Epithelial cell of proximal tubule (primary cell): ENCODE measurements around the gene TUSC2. TPM values are rescaled to one million over a fixed set of nuclear protein-coding genes. Genes with fewer than 3 reads are reported as not detected.

Experiments
- DNase-seq: peaks from one replicate; pipeline ENCODE4 v3.0.0-alpha.2; 2011; ENCODE audit warnings: low read depth
- H3K4me3 ChIP-seq: 2 replicates; pipeline ENCODE4 v1.5.1; 2011; ENCODE audit warnings: low read depth, mild to moderate bottlenecking, low read length
- total RNA-seq: library from RNA; depleted of rRNA; stranded (reverse); fragments of >200 nt; gene quantifications from 2 replicates; pipeline ENCODE4 v1.2.3, GENCODE V29; 2015
- TF ChIP-seq, protein P1 (sequence below): conservative IDR thresholded peaks from 2 replicates; pipeline ENCODE4 v1.5.1; 2012; ENCODE audit warnings: low read depth, mild to moderate bottlenecking, low read length

TUSC2 gene
- total RNA-seq, 1 donor from 2014 or later, result 46.6 TPM

GRCh38 chr3:50298836-50299637 is 29.0 kb downstream of the TUSC2 start, which contains the start of the genes HYAL3 and NAA80:
Gene HYAL3, minus strand, starts transcription at chr3:50299405. Its CDS starts 3,803 bp downstream, at chr3:50295602.
Gene NAA80, minus strand, starts transcription at chr3:50299405. Its CDS starts 1,942 bp downstream, at chr3:50297463.
- H3K4me3 ChIP-seq, result peak within 1 kb of the TSS; percentile 92
- DNase-seq, result peak; percentile 92
- TF ChIP-seq, protein P1, sequence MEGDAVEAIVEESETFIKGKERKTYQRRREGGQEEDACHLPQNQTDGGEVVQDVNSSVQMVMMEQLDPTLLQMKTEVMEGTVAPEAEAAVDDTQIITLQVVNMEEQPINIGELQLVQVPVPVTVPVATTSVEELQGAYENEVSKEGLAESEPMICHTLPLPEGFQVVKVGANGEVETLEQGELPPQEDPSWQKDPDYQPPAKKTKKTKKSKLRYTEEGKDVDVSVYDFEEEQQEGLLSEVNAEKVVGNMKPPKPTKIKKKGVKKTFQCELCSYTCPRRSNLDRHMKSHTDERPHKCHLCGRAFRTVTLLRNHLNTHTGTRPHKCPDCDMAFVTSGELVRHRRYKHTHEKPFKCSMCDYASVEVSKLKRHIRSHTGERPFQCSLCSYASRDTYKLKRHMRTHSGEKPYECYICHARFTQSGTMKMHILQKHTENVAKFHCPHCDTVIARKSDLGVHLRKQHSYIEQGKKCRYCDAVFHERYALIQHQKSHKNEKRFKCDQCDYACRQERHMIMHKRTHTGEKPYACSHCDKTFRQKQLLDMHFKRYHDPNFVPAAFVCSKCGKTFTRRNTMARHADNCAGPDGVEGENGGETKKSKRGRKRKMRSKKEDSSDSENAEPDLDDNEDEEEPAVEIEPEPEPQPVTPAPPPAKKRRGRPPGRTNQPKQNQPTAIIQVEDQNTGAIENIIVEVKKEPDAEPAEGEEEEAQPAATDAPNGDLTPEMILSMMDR, result peak; percentile 23

GRCh38 chr3:50297896-50298725 is 29.9 kb downstream of the TUSC2 start:
- TF ChIP-seq, protein P1, result peak; percentile 38
- H3K4me3 ChIP-seq, result peak overlapping the region; percentile 92
- no peak for DNase-seq

- DNase-seq, result no peak
- no peak overlapping the region for H3K4me3 ChIP-seq
- TF ChIP-seq, protein P1, result no peak
Observed at GRCh38 chr3:50297384-50297775, 30.6 kb downstream of the TUSC2 start.

DNA sequence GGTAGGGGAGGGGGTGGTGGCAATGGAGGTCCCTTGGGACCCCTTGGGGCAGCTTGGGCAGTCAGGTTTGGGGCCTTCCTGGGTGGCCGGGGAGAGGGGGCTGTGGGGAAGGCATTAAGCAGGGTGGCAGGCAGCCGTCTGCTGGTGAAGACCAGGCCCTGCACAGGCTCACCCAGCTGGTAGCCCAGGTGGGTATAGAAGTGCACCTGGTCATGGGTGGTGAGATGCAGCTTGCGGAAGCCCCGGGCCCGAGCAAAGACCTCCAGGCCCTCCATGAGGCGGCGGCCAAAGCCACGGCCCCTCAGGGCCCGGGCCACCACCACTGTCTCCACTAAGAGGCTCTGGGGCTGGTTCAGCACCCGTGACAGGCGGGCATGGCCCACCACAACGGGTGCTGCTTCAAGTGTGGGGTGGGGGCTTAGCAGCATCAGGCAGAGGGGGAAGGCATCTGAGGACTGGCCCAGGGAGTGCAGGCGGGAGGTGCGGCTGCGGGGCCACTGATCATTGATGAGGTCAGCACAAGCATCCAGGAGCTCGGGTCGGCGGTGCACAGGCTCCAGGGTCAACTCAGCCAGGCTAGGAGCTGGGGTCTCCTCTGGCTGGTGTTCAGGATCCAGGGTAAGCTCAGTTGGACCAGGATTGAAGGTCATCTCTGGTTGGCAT is 31.2 kb downstream of the TUSC2 start:
- H3K4me3 ChIP-seq, result no peak overlapping the region
- no peak for DNase-seq
- TF ChIP-seq, protein P1, result no peak

GRCh38 chr3:50295553-50296431 is 32.2 kb downstream of the TUSC2 start:
- H3K4me3 ChIP-seq, result no peak overlapping the region

More at GRCh38 chr3:50295553-50296431, 32.2 kb downstream of the TUSC2 start:
- no peak for DNase-seq
- TF ChIP-seq, protein P1, result no peak
